GM21717 (cell line): ENCODE results near the gene CARD11.

Experiments used
- ATAC-seq: cut with Tn5 transposase; IDR thresholded peaks from one replicate; pipeline ENCODE4 v1.9.1; 2021; ENCODE audit warnings: mild to moderate bottlenecking, moderate library complexity; ENCODE audit not compliant: unreplicated experiment

Gene CARD11

GRCh38 chr7:2984091-2984490, 59.6 kb downstream of the CARD11 start:
- no peak for ATAC-seq

- no peak for ATAC-seq
These were observed 60.1 kb downstream of the CARD11 start for GRCh38 chr7:2983586-2983985.

- ATAC-seq: no peak
These were observed 60.8 kb downstream of the CARD11 start for GRCh38 chr7:2982831-2983230.

GRCh38 chr7:2982401-2982800, 61.3 kb downstream of the CARD11 start:
- no peak for ATAC-seq

GRCh38 chr7:2981103-2981480, 62.6 kb downstream of the CARD11 start:
- ATAC-seq: no peak

GRCh38 chr7:2980401-2981102, 63.1 kb downstream of the CARD11 start:
- no peak for ATAC-seq

GRCh38 chr7:2979951-2980350, 63.7 kb downstream of the CARD11 start:
- no peak for ATAC-seq

GRCh38 chr7:2979201-2979631, 64.5 kb downstream of the CARD11 start:
- no peak for ATAC-seq

- ATAC-seq: peak; percentile 89
These were observed 65.3 kb downstream of the CARD11 start for GRCh38 chr7:2978408-2978807.

GRCh38 chr7:2975821-2976371, 67.8 kb downstream of the CARD11 start:
- ATAC-seq: no peak

- ATAC-seq: no peak
These were observed 69.4 kb downstream of the CARD11 start for GRCh38 chr7:2974093-2974819.

- no peak for ATAC-seq
These were observed 70.9 kb downstream of the CARD11 start for GRCh38 chr7:2972835-2973161.

GRCh38 chr7:2971914-2972834, 71.5 kb downstream of the CARD11 start:
- ATAC-seq: peak; percentile 64

GRCh38 chr7:2970861-2971260, 72.8 kb downstream of the CARD11 start:
- no peak for ATAC-seq

GRCh38 chr7:2970307-2970664, 73.4 kb downstream of the CARD11 start:
- no peak for ATAC-seq

GRCh38 chr7:2969398-2970306, 74.0 kb downstream of the CARD11 start:
- no peak for ATAC-seq

GRCh38 chr7:2968616-2969397, 74.9 kb downstream of the CARD11 start:
- ATAC-seq: no peak

GRCh38 chr7:2968176-2968575, 75.5 kb downstream of the CARD11 start:
- no peak for ATAC-seq

GRCh38 chr7:2967705-2968104, 76.0 kb downstream of the CARD11 start:
- no peak for ATAC-seq

GRCh38 chr7:2967253-2967652, 76.4 kb downstream of the CARD11 start:
- ATAC-seq: no peak
